HCT116 (cell line): Measurements from ENCODE around the gene ARHGAP10. TPM values are rescaled to one million over a fixed set of nuclear protein-coding genes. Genes with fewer than 3 reads are reported as not detected.

Source experiments
- ATAC-seq: fragments of 200-7000 bp; cut with Tn5 transposase; 2 replicates; pipeline ENCODE4 v1.9.1; 2020; ENCODE audit warnings: mild to moderate bottlenecking, moderate library complexity
- BruUV-seq: library from RNA; stranded (reverse); fragments of 400-500 nt; replicated peaks from 2 replicates; lab custom pipeline; 2021; lab: Mats Ljungman, UMichigan
- CTCF ChIA-PET: fragments of 300-600 bp; sonication (Branson Sonifier 250); formaldehyde crosslinking; loops from one replicate; lab custom pipeline; 2021; ENCODE audit warnings: antibody characterized with exemption; lab: Charles Lee
- POLR2A ChIA-PET: fragments of 300-600, 350-600 bp; sonication (Branson Sonifier 250); formaldehyde crosslinking; loops from one replicate; lab custom pipeline; 2021; ENCODE audit warnings: antibody characterized with exemption; lab: Charles Lee
- RAD21 ChIA-PET, 2 experiments: fragments of 300-600 bp; sonication (Branson Sonifier 250); formaldehyde crosslinking; loops; one replicate each; lab custom pipeline; 2023; ENCODE audit warnings: low total read pairs in 2 of 2; ENCODE audit not compliant: uncharacterized antibody in 2 of 2, unreplicated experiment in 2 of 2, low non-redundant PET in 1 of 2; lab: Charles Lee
- DNase-seq: peaks from one replicate; pipeline ENCODE4 v3.0.0-alpha.2; 2010; ENCODE audit warnings: low read depth, low spot score
- H2AFZ ChIP-seq: fragments of 200-600 bp; shearing (Covaris generic), sonication (generic); 2 replicates; pipeline ENCODE4 v1.6.1; 2017; ENCODE audit warnings: low read depth, mixed run types, mixed read lengths, antibody characterized with exemption, low read length; ENCODE audit not compliant: poor library complexity, severe bottlenecking
- H3K27ac ChIP-seq: 2 replicates; pipeline ENCODE4 v1.5.1; 2012; ENCODE audit warnings: low read depth, low read length
- H3K27me3 ChIP-seq: fragments of 200-600 bp; sonication (generic); 2 replicates; pipeline ENCODE4 v1.6.1; 2016; ENCODE audit warnings: mixed run types, low read length, mixed read lengths; ENCODE audit not compliant: insufficient read depth
- H3K36me3 ChIP-seq, 2 experiments: fragments of 200-500 bp in 1 of 2; fragments of 200-600 bp in 1 of 2; sonication (Bioruptor generic) in 1 of 2; sonication (generic) in 1 of 2; 2 replicates each; pipeline versions ENCODE4 v1.5.1 to v1.6.1; 2014 to 2016; ENCODE audit warnings: low read length in 2 of 2, inconsistent platforms in 1 of 2, mixed read lengths in 1 of 2, mixed run types in 1 of 2; ENCODE audit not compliant: insufficient read depth in 2 of 2, control insufficient read depth in 1 of 2
- H3K4me1 ChIP-seq, 2 experiments: fragments of 200-600 bp in 1 of 2; sonication (generic) in 1 of 2; 2 replicates each; pipeline versions ENCODE4 v1.5.1 to v1.6.1; 2012 to 2017; ENCODE audit warnings: low read length in 2 of 2, inconsistent platforms in 1 of 2, mild to moderate bottlenecking in 1 of 2, mixed read lengths in 1 of 2, mixed run types in 1 of 2, moderate library complexity in 1 of 2; ENCODE audit not compliant: insufficient read depth in 2 of 2, control insufficient read depth in 1 of 2
- H3K4me2 ChIP-seq: fragments of 200-600 bp; sonication (generic); 2 replicates; pipeline ENCODE4 v1.6.1; 2017; ENCODE audit warnings: mixed run types, low read length, mixed read lengths
- H3K4me3 ChIP-seq, 2 experiments: fragments of 200-600 bp in 1 of 2; sonication (generic) in 1 of 2; replicated peaks in 1 of 2; 2 replicates each; pipeline ENCODE4 v1.5.1; 2011 to 2016; ENCODE audit warnings: low read length in 2 of 2, control low read depth in 1 of 2, low read depth in 1 of 2, mild to moderate bottlenecking in 1 of 2, mixed read lengths in 1 of 2, mixed run types in 1 of 2
- H3K79me2 ChIP-seq: fragments of 200-600 bp; sonication (generic); 2 replicates; pipeline ENCODE4 v1.6.1; 2017; ENCODE audit warnings: mild to moderate bottlenecking, mixed run types, low read length, moderate library complexity, mixed read lengths; ENCODE audit not compliant: insufficient read depth
- H3K9ac ChIP-seq: fragments of 200-600 bp; sonication (generic); 2 replicates; pipeline ENCODE4 v1.6.1; 2016; ENCODE audit warnings: low read length, mixed read lengths
- H3K9me2 ChIP-seq: fragments of 200-600 bp; sonication (generic), shearing (Covaris generic); 2 replicates; pipeline ENCODE4 v1.6.1; 2017; ENCODE audit warnings: mixed run types, mild to moderate bottlenecking, moderate library complexity; ENCODE audit not compliant: insufficient read depth
- H3K9me3 ChIP-seq, 2 experiments: fragments of 200-500 bp in 1 of 2; fragments of 200-600 bp in 1 of 2; sonication (Bioruptor generic) in 1 of 2; sonication (generic) in 1 of 2; 2 replicates each; pipeline ENCODE4 v1.6.1; 2014 to 2017; ENCODE audit warnings: low read length in 2 of 2, mixed read lengths in 2 of 2, inconsistent platforms in 1 of 2, low read depth in 1 of 2, mild to moderate bottlenecking in 1 of 2, mixed run types in 1 of 2, moderate library complexity in 1 of 2; ENCODE audit not compliant: control insufficient read depth in 1 of 2, insufficient read depth in 1 of 2
- H4K20me1 ChIP-seq: fragments of 200-600 bp; sonication (generic), shearing (Covaris generic); 2 replicates; pipeline ENCODE4 v1.6.1; 2017; ENCODE audit warnings: mixed run types, mild to moderate bottlenecking, moderate library complexity; ENCODE audit not compliant: insufficient read depth
- CBX3 ChIP-seq: IDR thresholded peaks from 2 replicates; pipeline ENCODE4 v1.6.1; 2012; ENCODE audit warnings: low read depth
- CEBPB ChIP-seq: IDR thresholded peaks from 2 replicates; pipeline ENCODE4 v1.6.1; 2012; ENCODE audit warnings: low read depth
- EGR1 ChIP-seq: IDR thresholded peaks from 2 replicates; pipeline ENCODE4 v1.6.1; 2012; ENCODE audit warnings: low read depth
- EZH2 ChIP-seq: fragments of 200-600 bp; sonication (generic); IDR thresholded peaks from 2 replicates; pipeline ENCODE4 v1.6.1; 2017; ENCODE audit warnings: antibody characterized with exemption, mixed run types
- EZH2phosphoT487 ChIP-seq: fragments of 200-600 bp; IDR thresholded peaks from 2 replicates; pipeline ENCODE4 v1.6.1; 2018; ENCODE audit warnings: antibody characterized with exemption, borderline replicate concordance
- JUND ChIP-seq: IDR thresholded peaks from 2 replicates; pipeline ENCODE4 v1.6.1; 2012
- POLR2A ChIP-seq: IDR thresholded peaks from 2 replicates; pipeline ENCODE4 v1.7.0; 2011; ENCODE audit warnings: borderline replicate concordance; ENCODE audit not compliant: insufficient read depth, insufficient read length; ENCODE audit errors: extremely low read depth
- POLR2AphosphoS5 ChIP-seq: IDR thresholded peaks from 2 replicates; pipeline ENCODE4 v1.6.1; 2011; ENCODE audit warnings: mild to moderate bottlenecking, low read depth, low read length, moderate library complexity
- SP1 ChIP-seq: IDR thresholded peaks from 2 replicates; pipeline ENCODE4 v1.6.1; 2012; ENCODE audit warnings: low read depth
- YY1 ChIP-seq: IDR thresholded peaks from 2 replicates; pipeline ENCODE4 v1.6.1; 2011; ENCODE audit warnings: low read length, low read depth, moderate library complexity, mild to moderate bottlenecking; ENCODE audit not compliant: insufficient replicate concordance; ENCODE audit errors: extremely low read depth
- ZNF274 ChIP-seq: fragments of 200-500 bp; sonication (Bioruptor generic); IDR thresholded peaks from 2 replicates; pipeline ENCODE4 v1.6.1; 2014; ENCODE audit warnings: mild to moderate bottlenecking, low read depth, low read length, inconsistent platforms
- intact Hi-C: fragments of 100-400 bp; cut with micrococcal nuclease; formaldehyde crosslinking; loops from 2 replicates; pipeline ENCODE4 v1.10.0; 2022
- total RNA-seq: library from RNA; stranded (reverse); gene quantifications from one replicate; pipeline ENCODE4 v1.2.1, GENCODE V29; 2021; ENCODE audit not compliant: unreplicated experiment
- TF ChIP-seq, protein P1 (sequence below), 3 experiments: fragments of 200-600 bp in 1 of 3; sonication (generic) in 1 of 3; IDR thresholded peaks in 2 of 3; conservative IDR thresholded peaks in 1 of 3; 2 replicates each; pipeline ENCODE4 v1.5.1; 2012 to 2017; ENCODE audit warnings: low read depth in 2 of 3, low read length in 2 of 3, antibody characterized with exemption in 1 of 3, borderline replicate concordance in 1 of 3, control low read depth in 1 of 3, mild to moderate bottlenecking in 1 of 3, mixed read lengths in 1 of 3, mixed run types in 1 of 3, moderate library complexity in 1 of 3; ENCODE audit not compliant: insufficient read depth in 1 of 3
- TF ChIP-seq, protein P2 (sequence below): IDR thresholded peaks from 2 replicates; pipeline ENCODE4 v1.6.1; 2012; ENCODE audit warnings: low read depth
- TF ChIP-seq, protein P3 (sequence below): IDR thresholded peaks from 2 replicates; pipeline ENCODE4 v1.6.1; 2012
- TF ChIP-seq, protein P4 (sequence below): IDR thresholded peaks from 2 replicates; pipeline ENCODE4 v1.6.1; 2012
- TF ChIP-seq, protein P5 (sequence below): IDR thresholded peaks from 2 replicates; pipeline ENCODE4 v1.6.1; 2011; ENCODE audit warnings: mild to moderate bottlenecking, low read length, moderate library complexity; ENCODE audit not compliant: insufficient replicate concordance; ENCODE audit errors: extremely low read depth

The ARHGAP10 gene
- total RNA-seq, 1 experiment from 2014 or later = 24.7 TPM

DNA sequence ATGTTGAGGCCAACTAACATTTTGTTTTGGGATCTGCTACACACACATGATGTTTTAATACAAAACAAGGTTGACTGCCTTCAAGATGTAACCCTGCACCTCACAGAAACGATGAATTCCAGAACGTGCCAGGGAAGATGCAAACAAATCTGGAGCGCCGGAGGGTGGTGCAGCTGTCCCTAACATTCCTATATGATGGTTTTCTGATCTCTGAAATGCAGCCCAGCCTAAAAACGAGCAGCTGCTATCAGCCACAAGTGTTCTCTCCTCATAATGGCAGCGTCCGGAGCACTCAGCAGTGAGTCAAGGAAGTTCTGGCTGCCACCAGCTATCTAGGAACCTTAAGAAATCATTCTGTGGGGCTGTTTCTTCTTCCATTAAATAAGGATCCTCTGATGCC, 376.9 kb downstream of the ARHGAP10 start:
- intact Hi-C loops = no loop called here
- no peak for ATAC-seq
- no peaks in the 10 kb centered on the region for H3K4me1 ChIP-seq
- H2AFZ ChIP-seq = no peak overlapping the region
- TF ChIP-seq YY1 (no peak), EZH2phosphoT487 (no peak), ZNF274 (no peak), EGR1 (no peak), EZH2 (no peak), POLR2A (no peak), CEBPB (no peak), POLR2AphosphoS5 (no peak), CBX3 (no peak), JUND (no peak), SP1 (no peak)
- TF ChIP-seq, protein P1, sequence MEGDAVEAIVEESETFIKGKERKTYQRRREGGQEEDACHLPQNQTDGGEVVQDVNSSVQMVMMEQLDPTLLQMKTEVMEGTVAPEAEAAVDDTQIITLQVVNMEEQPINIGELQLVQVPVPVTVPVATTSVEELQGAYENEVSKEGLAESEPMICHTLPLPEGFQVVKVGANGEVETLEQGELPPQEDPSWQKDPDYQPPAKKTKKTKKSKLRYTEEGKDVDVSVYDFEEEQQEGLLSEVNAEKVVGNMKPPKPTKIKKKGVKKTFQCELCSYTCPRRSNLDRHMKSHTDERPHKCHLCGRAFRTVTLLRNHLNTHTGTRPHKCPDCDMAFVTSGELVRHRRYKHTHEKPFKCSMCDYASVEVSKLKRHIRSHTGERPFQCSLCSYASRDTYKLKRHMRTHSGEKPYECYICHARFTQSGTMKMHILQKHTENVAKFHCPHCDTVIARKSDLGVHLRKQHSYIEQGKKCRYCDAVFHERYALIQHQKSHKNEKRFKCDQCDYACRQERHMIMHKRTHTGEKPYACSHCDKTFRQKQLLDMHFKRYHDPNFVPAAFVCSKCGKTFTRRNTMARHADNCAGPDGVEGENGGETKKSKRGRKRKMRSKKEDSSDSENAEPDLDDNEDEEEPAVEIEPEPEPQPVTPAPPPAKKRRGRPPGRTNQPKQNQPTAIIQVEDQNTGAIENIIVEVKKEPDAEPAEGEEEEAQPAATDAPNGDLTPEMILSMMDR (IDR thresholded peaks at IDR 0.05 in 2 of 3, conservative IDR thresholded peaks at IDR 0.05 in 1 of 3; ENCODE audit: borderline replicate concordance in 1 of 3, insufficient read depth in 1 of 3, low read depth in 2 of 3, low read length in 2 of 3) = no peak
- TF ChIP-seq, protein P2, sequence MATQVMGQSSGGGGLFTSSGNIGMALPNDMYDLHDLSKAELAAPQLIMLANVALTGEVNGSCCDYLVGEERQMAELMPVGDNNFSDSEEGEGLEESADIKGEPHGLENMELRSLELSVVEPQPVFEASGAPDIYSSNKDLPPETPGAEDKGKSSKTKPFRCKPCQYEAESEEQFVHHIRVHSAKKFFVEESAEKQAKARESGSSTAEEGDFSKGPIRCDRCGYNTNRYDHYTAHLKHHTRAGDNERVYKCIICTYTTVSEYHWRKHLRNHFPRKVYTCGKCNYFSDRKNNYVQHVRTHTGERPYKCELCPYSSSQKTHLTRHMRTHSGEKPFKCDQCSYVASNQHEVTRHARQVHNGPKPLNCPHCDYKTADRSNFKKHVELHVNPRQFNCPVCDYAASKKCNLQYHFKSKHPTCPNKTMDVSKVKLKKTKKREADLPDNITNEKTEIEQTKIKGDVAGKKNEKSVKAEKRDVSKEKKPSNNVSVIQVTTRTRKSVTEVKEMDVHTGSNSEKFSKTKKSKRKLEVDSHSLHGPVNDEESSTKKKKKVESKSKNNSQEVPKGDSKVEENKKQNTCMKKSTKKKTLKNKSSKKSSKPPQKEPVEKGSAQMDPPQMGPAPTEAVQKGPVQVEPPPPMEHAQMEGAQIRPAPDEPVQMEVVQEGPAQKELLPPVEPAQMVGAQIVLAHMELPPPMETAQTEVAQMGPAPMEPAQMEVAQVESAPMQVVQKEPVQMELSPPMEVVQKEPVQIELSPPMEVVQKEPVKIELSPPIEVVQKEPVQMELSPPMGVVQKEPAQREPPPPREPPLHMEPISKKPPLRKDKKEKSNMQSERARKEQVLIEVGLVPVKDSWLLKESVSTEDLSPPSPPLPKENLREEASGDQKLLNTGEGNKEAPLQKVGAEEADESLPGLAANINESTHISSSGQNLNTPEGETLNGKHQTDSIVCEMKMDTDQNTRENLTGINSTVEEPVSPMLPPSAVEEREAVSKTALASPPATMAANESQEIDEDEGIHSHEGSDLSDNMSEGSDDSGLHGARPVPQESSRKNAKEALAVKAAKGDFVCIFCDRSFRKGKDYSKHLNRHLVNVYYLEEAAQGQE = no peak
- TF ChIP-seq, protein P3, sequence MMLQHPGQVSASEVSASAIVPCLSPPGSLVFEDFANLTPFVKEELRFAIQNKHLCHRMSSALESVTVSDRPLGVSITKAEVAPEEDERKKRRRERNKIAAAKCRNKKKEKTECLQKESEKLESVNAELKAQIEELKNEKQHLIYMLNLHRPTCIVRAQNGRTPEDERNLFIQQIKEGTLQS = no peak
- TF ChIP-seq, protein P4, sequence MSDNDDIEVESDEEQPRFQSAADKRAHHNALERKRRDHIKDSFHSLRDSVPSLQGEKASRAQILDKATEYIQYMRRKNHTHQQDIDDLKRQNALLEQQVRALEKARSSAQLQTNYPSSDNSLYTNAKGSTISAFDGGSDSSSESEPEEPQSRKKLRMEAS = no peak
- TF ChIP-seq, protein P5, sequence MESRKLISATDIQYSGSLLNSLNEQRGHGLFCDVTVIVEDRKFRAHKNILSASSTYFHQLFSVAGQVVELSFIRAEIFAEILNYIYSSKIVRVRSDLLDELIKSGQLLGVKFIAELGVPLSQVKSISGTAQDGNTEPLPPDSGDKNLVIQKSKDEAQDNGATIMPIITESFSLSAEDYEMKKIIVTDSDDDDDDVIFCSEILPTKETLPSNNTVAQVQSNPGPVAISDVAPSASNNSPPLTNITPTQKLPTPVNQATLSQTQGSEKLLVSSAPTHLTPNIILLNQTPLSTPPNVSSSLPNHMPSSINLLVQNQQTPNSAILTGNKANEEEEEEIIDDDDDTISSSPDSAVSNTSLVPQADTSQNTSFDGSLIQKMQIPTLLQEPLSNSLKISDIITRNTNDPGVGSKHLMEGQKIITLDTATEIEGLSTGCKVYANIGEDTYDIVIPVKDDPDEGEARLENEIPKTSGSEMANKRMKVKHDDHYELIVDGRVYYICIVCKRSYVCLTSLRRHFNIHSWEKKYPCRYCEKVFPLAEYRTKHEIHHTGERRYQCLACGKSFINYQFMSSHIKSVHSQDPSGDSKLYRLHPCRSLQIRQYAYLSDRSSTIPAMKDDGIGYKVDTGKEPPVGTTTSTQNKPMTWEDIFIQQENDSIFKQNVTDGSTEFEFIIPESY = no peak
- BruUV-seq = no TSS peak
- POLR2A ChIA-PET = no interaction called here
- no peaks in the 10 kb centered on the region for H3K79me2 ChIP-seq
- H3K9ac ChIP-seq = no peak overlapping the region
- no peaks in the 10 kb centered on the region for H4K20me1 ChIP-seq
- H3K27me3 ChIP-seq = no peaks in the 10 kb centered on the region
- H3K36me3 ChIP-seq = no peaks in the 10 kb centered on the region
- H3K27ac ChIP-seq = no peak overlapping the region
- H3K4me2 ChIP-seq = no peak overlapping the region
- H3K4me3 ChIP-seq = no peak overlapping the region
- H3K9me2 ChIP-seq = no peaks in the 10 kb centered on the region
- DNase-seq = no peak
- RAD21 ChIA-PET = no interaction called here
- CTCF ChIA-PET = no interaction called here
- H3K9me3 ChIP-seq = no peaks in the 10 kb centered on the region
